NCI-H2029 (cell line): Measurements from ENCODE around the gene CLEC4F.

Experiments used
- DNase-seq: peaks from one replicate; lab custom pipeline; 2025; lab: John Stamatoyannopoulos, UW

CLEC4F gene

GRCh38 chr2:70785137-70785911 is 35.1 kb downstream of the CLEC4F start:
- peak; percentile 19 for DNase-seq

- no peak for DNase-seq
These were observed 36.1 kb downstream of the CLEC4F start for GRCh38 chr2:70784320-70784719.

- DNase-seq = no peak
These were observed 40.4 kb downstream of the CLEC4F start for GRCh38 chr2:70779911-70780545.

GRCh38 chr2:70779491-70779890 is 40.9 kb downstream of the CLEC4F start:
- no peak for DNase-seq

GRCh38 chr2:70778676-70779075 is 41.7 kb downstream of the CLEC4F start:
- DNase-seq = no peak

- DNase-seq = no peak
These were observed 42.9 kb downstream of the CLEC4F start for GRCh38 chr2:70777450-70777849.

- no peak for DNase-seq
These were observed 44.1 kb downstream of the CLEC4F start for GRCh38 chr2:70776266-70776665.

GRCh38 chr2:70775141-70775540 is 45.3 kb downstream of the CLEC4F start:
- no peak for DNase-seq

- no peak for DNase-seq
These were observed 47.8 kb downstream of the CLEC4F start for GRCh38 chr2:70772486-70773155.

- no peak for DNase-seq
These were observed 49.0 kb downstream of the CLEC4F start for GRCh38 chr2:70771446-70771845.

- no peak for DNase-seq
These were observed 50.9 kb downstream of the CLEC4F start for GRCh38 chr2:70769450-70769849.

- no peak for DNase-seq
These were observed 51.8 kb downstream of the CLEC4F start for GRCh38 chr2:70768590-70769085.

- DNase-seq = peak; percentile 63
These were observed 52.5 kb downstream of the CLEC4F start, which contains the start of gene ADD2 for GRCh38 chr2:70767699-70768589. Gene ADD2 (minus strand): TSS chr2:70768200. CDS start chr2:70706408, 61,792 bp downstream.

GRCh38 chr2:70767079-70767698 is 53.2 kb downstream of the CLEC4F start:
- DNase-seq = no peak

GRCh38 chr2:70766357-70767078 is 53.9 kb downstream of the CLEC4F start:
- no peak for DNase-seq

GRCh38 chr2:70765507-70765906 is 54.9 kb downstream of the CLEC4F start:
- DNase-seq = no peak

GRCh38 chr2:70759446-70759845 is 61.0 kb downstream of the CLEC4F start:
- DNase-seq = no peak
